ENCODE data around the gene PROX2. TPM values are rescaled to one million over a fixed set of nuclear protein-coding genes. Genes with fewer than 3 reads are reported as not detected.

The PROX2 gene
- total RNA-seq, 1 experiment from 2014 or later: not detected

GRCh38 chr14:74908861-74909341, 33.0 kb upstream of the PROX2 start:
- H3K36me3 ChIP-seq (ENCODE audit: low read depth, low read length): 0 out of 2 replicates have a peak, but pooled peaks cover 4% of the 10 kb centered on the region
- H3K4me1 ChIP-seq (ENCODE audit: insufficient read depth, low read length): no peaks in the 10 kb centered on the region
- no peaks in the 10 kb centered on the region for H4K20me1 ChIP-seq (ENCODE audit: low read length)
- TF ChIP-seq EZH2phosphoT487 (IDR thresholded peaks at IDR 0.05; ENCODE audit: borderline replicate concordance, low read length) (no peak), CTCF (conservative IDR thresholded peaks at IDR 0.05; ENCODE audit: low read depth, low read length) (no peak), EZH2 (IDR thresholded peaks at IDR 0.05; ENCODE audit: low read length, unreplicated experiment) (no peak)
- no peaks in the 10 kb centered on the region for H3K9me2 ChIP-seq (replicated peaks; ENCODE audit: low read length)
- intact Hi-C loops (cut with micrococcal nuclease): no loop called here
- H3K79me2 ChIP-seq (ENCODE audit: low read length): no peaks in the 10 kb centered on the region
- ChIA-PET POLR2A (ENCODE audit: unreplicated experiment) (no interaction called here), CTCF (no interaction called here)
- H3K4me2 ChIP-seq (ENCODE audit: low read length): no peak overlapping the region
- H3F3A ChIP-seq (ENCODE audit: low read length, unreplicated experiment): no peaks in the 10 kb centered on the region
- no peak overlapping the region for H3K4me3 ChIP-seq (ENCODE audit: low read length)
- H3K27ac ChIP-seq (ENCODE audit: low read length): no peak overlapping the region
- H3K9ac ChIP-seq (ENCODE audit: low read length): no peak overlapping the region
- no peaks in the 10 kb centered on the region for H3K27me3 ChIP-seq (ENCODE audit: low read length)
- DNase-seq (no peak), ATAC-seq (no peak)
- no TSS peak for BruUV-seq (replicated peaks)
- H2AFZ ChIP-seq (ENCODE audit: low read length): no peak overlapping the region
- H3K9me3 ChIP-seq (ENCODE audit: low read length): no peaks in the 10 kb centered on the region

- intact Hi-C loops (cut with micrococcal nuclease): no loop called here
- ChIA-PET CTCF (no interaction called here), POLR2A (ENCODE audit: unreplicated experiment) (interaction anchor here (0.6 kb wide), 1 partner anchor 46 kb away, joined by 3 read pairs; no protein-coding TSS in a partner anchor)
- BruUV-seq (replicated peaks): no TSS peak
- DNase-seq: no peak
- Histone ChIP-seq H2AFZ (ENCODE audit: low read length) (no peak overlapping the region), H3K4me1 (ENCODE audit: insufficient read depth, low read length) (no peaks in the 10 kb centered on the region), H3K27me3 (ENCODE audit: low read length) (no peaks in the 10 kb centered on the region), H3K4me2 (ENCODE audit: low read length) (no peak overlapping the region), H3F3A (ENCODE audit: low read length, unreplicated experiment) (no peaks in the 10 kb centered on the region), H3K79me2 (ENCODE audit: low read length) (no peaks in the 10 kb centered on the region), H4K20me1 (ENCODE audit: low read length) (no peaks in the 10 kb centered on the region), H3K9ac (ENCODE audit: low read length) (no peak overlapping the region), H3K36me3 (ENCODE audit: low read depth, low read length) (peaks cover 9% of the 10 kb centered on the region), H3K27ac (ENCODE audit: low read length) (no peak overlapping the region), H3K9me2 (replicated peaks; ENCODE audit: low read length) (no peaks in the 10 kb centered on the region), H3K9me3 (ENCODE audit: low read length) (no peaks in the 10 kb centered on the region), H3K4me3 (ENCODE audit: low read length) (no peak overlapping the region)
- TF ChIP-seq EZH2 (IDR thresholded peaks at IDR 0.05; ENCODE audit: low read length, unreplicated experiment): no peak
- no peak for TF ChIP-seq CTCF (conservative IDR thresholded peaks at IDR 0.05; ENCODE audit: low read depth, low read length)
- no peak for TF ChIP-seq EZH2phosphoT487 (IDR thresholded peaks at IDR 0.05; ENCODE audit: borderline replicate concordance, low read length)
- ATAC-seq: no peak
These were observed 31.8 kb upstream of the PROX2 start for GRCh38 chr14:74907744-74908143.

- intact Hi-C loops (cut with micrococcal nuclease): no loop called here
These were observed 31.1 kb upstream of the PROX2 start for GRCh38 chr14:74906925-74907521.

More at GRCh38 chr14:74906925-74907521, 31.1 kb upstream of the PROX2 start:
- peaks cover 15% of the 10 kb centered on the region for H3K36me3 ChIP-seq (ENCODE audit: low read depth, low read length)
- H4K20me1 ChIP-seq (ENCODE audit: low read length): no peaks in the 10 kb centered on the region
- H2AFZ ChIP-seq (ENCODE audit: low read length): no peak overlapping the region
- TF ChIP-seq EZH2phosphoT487 (IDR thresholded peaks at IDR 0.05; ENCODE audit: borderline replicate concordance, low read length) (no peak), EZH2 (IDR thresholded peaks at IDR 0.05; ENCODE audit: low read length, unreplicated experiment) (no peak), CTCF (conservative IDR thresholded peaks at IDR 0.05; ENCODE audit: low read depth, low read length) (peak; percentile 46; the same call in 1 of the 2 replicates)
- H3K9me2 ChIP-seq (replicated peaks; ENCODE audit: low read length): no peaks in the 10 kb centered on the region
- ATAC-seq: no peak
- no peak overlapping the region for H3K4me3 ChIP-seq (ENCODE audit: low read length)
- no peaks in the 10 kb centered on the region for H3F3A ChIP-seq (ENCODE audit: low read length, unreplicated experiment)
- no peak overlapping the region for H3K9ac ChIP-seq (ENCODE audit: low read length)
- H3K4me1 ChIP-seq (ENCODE audit: insufficient read depth, low read length): no peaks in the 10 kb centered on the region
- no TSS peak for BruUV-seq (replicated peaks)
- ChIA-PET CTCF (no interaction called here), POLR2A (ENCODE audit: unreplicated experiment) (no interaction called here)
- DNase-seq: no peak
- no peaks in the 10 kb centered on the region for H3K27me3 ChIP-seq (ENCODE audit: low read length)
- H3K27ac ChIP-seq (ENCODE audit: low read length): no peak overlapping the region
- no peak overlapping the region for H3K4me2 ChIP-seq (ENCODE audit: low read length)
- no peaks in the 10 kb centered on the region for H3K79me2 ChIP-seq (ENCODE audit: low read length)
- no peaks in the 10 kb centered on the region for H3K9me3 ChIP-seq (ENCODE audit: low read length)
